HL-60 (cell line): ENCODE measurements around the gene IFNA13.

Source experiments
- GABPA ChIP-seq: IDR thresholded peaks from 2 replicates; pipeline ENCODE4 v1.6.1; 2012; ENCODE audit warnings: low read depth
- TF ChIP-seq, protein P1 (sequence below): IDR thresholded peaks from one replicate; pipeline ENCODE4 v1.5.1; 2011; ENCODE audit warnings: low read length, control low read depth, inconsistent platforms; ENCODE audit not compliant: insufficient read depth

DNA sequence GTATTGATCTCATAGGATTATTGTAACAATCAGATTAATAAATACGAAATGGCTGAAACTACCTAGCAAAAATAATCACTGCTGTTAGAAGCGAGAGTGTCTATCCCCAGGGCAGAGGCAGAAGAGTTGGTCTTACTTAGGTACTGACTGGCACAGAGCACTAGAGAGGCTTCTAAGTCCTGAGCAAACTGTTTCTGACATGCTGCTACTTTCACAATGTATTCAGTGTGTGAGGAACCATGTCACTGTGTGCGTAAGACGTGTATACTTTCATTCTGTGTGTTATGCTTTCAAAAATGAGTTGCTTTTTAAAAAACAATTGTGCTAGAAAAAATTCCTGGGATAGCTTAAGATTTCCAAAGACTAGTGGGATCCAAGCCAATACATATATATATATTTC, 27.1 kb downstream of the IFNA13 start:
- TF ChIP-seq, protein P1, sequence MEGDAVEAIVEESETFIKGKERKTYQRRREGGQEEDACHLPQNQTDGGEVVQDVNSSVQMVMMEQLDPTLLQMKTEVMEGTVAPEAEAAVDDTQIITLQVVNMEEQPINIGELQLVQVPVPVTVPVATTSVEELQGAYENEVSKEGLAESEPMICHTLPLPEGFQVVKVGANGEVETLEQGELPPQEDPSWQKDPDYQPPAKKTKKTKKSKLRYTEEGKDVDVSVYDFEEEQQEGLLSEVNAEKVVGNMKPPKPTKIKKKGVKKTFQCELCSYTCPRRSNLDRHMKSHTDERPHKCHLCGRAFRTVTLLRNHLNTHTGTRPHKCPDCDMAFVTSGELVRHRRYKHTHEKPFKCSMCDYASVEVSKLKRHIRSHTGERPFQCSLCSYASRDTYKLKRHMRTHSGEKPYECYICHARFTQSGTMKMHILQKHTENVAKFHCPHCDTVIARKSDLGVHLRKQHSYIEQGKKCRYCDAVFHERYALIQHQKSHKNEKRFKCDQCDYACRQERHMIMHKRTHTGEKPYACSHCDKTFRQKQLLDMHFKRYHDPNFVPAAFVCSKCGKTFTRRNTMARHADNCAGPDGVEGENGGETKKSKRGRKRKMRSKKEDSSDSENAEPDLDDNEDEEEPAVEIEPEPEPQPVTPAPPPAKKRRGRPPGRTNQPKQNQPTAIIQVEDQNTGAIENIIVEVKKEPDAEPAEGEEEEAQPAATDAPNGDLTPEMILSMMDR = no peak
- no peak for TF ChIP-seq GABPA
